Stimulated activated CD8-positive, alpha-beta memory T cell treated with anti-CD3 and anti-CD28 coated beads, Interleukin-12 subunit alpha, Interleukin-12 subunit beta, amount 100 ng/mL, for 24 hours (primary cell): Measurements from ENCODE around the gene GPR55.

Experiments used
- DNase-seq: peaks from one replicate; pipeline ENCODE4 v3.0.0-alpha.2; 2020; ENCODE audit errors: extremely low read depth

The GPR55 gene

DNA sequence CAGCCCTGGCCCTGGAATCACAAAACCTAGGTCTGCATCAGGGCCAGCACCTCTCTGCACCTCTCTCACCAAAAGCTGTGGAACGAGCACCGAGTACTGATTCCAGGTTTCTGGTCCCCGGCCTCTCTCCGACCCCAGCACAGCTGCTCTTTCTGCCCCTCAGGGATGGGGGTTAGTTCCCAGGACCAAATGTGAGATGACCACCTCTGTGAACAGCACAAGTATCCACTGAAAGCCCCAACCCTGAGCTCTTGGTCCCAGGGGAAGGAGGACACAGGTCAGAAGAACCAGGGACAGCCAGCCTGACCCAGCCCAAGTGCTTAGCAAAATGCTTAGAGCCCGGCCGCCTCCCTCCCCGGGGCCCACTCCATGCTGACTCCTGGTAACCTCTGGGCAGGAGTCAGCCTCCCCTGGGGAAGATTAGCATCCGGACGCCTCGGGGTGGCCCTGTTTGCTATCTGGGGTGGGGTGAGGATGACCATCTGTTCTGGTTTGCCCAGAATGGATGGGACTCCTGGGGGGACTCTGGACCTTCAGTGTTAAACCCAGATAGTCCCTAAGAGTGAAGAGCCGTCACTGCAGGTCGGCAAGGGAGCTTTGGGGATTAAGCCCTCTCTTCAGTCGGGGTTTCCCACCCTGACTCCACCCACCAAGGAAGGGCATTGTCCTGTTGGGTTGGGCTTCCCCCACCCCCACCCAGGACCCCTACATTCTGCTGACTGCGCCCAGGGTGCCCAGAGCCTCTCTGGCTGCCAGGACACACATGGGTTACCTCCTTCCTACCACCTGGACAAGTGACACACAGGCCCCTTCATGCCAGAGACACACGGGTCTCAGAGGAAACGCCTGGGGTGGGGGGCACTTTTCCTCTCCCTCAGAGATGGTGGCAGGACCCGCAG, 9.4 kb upstream of the GPR55 start:
- no peak for DNase-seq

GRCh38 chr2:230933521-230934180, 8.6 kb upstream of the GPR55 start:
- DNase-seq: no peak

- DNase-seq: no peak
Observed at GRCh38 chr2:230932556-230933511, 7.8 kb upstream of the GPR55 start.

- DNase-seq: no peak
Observed at GRCh38 chr2:230931556-230932231, 6.7 kb upstream of the GPR55 start.

- no peak for DNase-seq
Observed at GRCh38 chr2:230930928-230931555, 6.0 kb upstream of the GPR55 start.

DNA sequence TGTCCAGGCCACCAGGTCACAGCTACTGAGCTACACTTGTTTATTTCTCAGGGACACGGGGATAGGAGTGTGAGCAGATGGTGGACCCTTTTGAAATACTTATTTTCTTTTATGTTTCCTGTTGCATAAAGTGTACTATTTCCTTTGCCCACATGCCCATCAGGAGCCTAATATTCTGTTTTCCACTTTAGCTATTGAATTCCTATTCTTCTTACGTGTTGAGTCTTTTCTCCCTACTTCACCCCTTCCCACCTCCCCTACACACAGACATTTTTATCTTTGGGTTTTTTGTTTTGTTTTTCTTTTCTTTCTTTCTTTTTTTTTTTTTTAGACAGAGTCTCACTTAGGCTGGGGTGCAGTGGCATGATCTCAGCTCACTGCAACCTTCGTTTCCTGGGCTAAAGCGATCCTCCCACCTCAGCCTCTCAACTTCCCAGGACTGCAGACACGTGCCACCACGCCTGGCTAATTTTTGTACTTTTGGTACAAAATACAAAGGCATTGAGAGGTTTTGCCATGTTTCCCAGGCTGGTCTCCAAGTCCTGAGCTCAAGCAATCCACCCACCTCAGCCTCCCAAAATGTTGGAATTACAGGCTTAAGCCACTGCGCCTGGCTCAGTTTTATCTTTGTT, 5.2 kb upstream of the GPR55 start:
- DNase-seq: no peak

- no peak for DNase-seq
Observed at GRCh38 chr2:230929381-230930148, 4.5 kb upstream of the GPR55 start.

GRCh38 chr2:230928701-230929380, 3.8 kb upstream of the GPR55 start:
- DNase-seq: no peak

DNA sequence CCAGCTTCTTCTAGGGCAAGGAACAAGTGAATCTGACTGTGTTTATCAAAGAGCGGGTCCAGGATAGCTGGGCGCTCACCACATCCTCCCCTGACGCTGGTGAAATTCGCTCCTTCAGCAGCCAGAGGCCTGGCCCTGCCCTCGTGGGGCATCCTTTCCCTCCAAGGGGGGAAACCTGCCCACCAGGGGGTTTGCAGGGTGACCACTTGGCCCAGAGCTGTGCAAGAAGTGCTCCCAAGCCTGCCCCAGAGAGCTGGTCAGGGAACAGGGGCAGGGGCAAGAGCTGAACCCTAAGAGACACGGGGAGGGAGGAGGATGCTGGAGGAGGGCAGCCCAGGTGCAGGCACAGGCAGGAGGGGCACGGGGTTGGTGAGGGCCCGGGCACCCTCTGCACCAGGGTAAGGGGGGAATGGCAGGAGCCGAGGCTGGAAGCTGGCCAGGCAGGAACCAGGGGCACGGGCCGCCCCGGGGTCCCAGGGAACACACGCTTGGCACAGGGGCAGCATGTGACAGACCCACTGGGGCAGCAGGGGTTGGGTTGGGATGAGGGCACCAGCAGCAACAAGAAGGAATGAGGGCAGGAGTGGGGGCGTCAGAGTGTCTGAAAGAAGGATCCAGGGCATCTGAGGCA, 2.8 kb upstream of the GPR55 start:
- no peak for DNase-seq

GRCh38 chr2:230925879-230926765, 1.1 kb upstream of the GPR55 start:
- no peak for DNase-seq

DNA sequence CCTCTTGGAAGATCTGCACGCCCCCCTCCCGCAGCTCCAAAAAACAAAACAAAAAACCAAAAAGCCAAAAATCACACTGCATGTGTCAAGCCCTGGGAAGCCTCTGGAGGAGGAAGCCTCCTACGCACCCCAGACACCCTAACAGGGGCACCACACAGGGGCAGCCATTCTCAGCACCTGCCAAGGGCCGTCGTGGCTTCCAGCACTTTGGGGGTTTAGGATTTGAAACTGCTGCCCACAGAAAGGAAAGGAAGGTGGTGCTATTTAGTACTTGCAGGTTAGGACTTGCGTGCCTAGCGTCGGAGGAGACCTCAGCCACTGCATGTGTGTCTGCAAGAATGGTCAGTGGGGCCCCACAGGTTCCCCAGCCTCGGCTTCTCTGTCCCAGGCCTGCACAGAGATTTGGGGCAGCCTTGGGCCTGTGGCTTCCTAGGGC, 419 bp upstream of the GPR55 start:
- DNase-seq: no peak

GRCh38 chr2:230924092-230924469, 961 bp downstream of the GPR55 start:
- no peak for DNase-seq

GRCh38 chr2:230922951-230923717, 1.9 kb downstream of the GPR55 start:
- no peak for DNase-seq

- DNase-seq: no peak
Observed at GRCh38 chr2:230921806-230922595, 3.0 kb downstream of the GPR55 start.

DNA sequence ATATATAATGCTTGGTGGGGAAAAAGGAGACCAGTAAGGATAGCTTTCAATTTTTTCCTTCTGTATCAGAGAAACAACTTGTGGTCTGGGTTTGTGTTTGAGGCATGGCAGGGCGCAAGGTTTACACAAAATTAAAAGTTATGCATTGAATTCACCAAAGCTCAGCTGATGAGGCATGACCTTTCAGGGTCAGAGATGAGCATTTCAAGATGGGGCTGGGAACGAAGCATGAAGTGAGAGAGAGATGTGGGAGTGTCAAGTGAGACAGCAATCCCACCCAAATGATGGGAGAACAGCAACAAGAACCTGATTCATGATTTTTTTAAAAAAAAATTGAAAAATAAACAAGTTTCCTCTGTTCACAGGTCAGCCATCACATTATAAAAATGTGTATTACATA, 4.9 kb downstream of the GPR55 start:
- DNase-seq: no peak

DNA sequence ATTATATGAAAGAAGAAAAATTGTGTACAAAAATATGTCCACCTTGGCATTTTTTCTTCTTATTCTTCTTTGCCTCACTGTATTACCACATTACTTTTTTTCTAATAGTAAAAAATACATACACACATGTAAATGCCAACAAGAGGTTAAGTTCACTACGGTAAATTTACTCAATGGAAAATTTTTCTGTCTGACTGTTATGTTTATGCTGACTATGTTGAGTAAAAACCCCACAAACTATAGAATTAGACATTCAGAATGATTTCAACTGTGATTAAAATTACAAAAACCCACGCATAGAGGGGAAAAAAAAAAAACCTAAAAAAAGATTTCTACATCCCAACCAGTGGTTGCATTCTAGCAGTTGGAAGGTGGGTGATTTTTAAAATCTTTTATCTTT, 5.4 kb downstream of the GPR55 start:
- no peak for DNase-seq
